NCI-H146 (cell line): ENCODE measurements around the gene COA7.
"Not testable (repeated sequence)": the region's sequence is repeated elsewhere in the genome, so short reads cannot be mapped to it uniquely, and the experiment has no call there.

Experiments
- DNase-seq: peaks from one replicate; lab custom pipeline; 2025; lab: John Stamatoyannopoulos, UW

COA7 gene

GRCh38 chr1:52697795-52698674 lies at the start of gene COA7:
Gene COA7 (minus strand): TSS chr1:52698347. CDS start chr1:52698326, 21 bp downstream.
- DNase-seq, result peak; percentile 89

DNA sequence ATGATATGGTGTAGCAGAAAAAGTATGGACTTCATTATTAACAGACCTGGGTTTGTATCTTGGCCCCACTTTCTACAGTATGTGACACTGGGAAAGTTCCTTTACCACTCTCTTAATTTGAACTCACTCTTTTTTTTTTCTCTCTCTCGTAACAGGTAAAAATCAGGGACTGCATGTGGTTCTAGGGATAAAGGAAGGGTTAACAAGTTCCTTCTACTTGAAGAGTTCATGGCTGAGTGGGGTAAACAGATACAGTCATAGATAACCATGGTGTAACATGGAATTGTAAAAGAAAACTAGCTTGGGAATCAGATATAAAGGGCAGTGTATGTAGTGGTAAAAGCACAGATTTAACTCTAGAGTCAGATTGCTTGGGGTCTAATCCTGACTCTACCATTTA lies 49.3 kb upstream of the COA7 start:
- no peak for DNase-seq

DNA sequence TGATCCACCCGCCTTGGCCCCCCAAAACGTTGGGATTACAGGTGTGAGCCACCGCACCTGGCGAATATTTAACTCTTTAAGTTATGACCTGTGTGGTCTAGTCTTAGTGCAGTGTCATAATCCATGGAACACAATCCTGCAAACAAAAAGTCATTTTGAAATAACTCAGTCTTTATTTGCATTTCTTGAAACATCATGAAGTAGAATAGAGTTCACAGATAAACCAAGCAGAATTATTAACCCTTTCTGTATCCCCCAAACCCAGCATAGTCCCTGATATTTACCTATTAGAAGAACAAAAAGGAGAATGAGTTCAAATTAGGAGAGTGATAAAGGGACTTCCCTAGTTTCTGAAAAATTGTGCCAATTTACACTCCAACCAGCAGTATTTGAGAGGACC lies 48.0 kb upstream of the COA7 start:
- DNase-seq, result no peak

GRCh38 chr1:52741259-52741658 lies 43.1 kb upstream of the COA7 start:
- DNase-seq, result no peak

DNA sequence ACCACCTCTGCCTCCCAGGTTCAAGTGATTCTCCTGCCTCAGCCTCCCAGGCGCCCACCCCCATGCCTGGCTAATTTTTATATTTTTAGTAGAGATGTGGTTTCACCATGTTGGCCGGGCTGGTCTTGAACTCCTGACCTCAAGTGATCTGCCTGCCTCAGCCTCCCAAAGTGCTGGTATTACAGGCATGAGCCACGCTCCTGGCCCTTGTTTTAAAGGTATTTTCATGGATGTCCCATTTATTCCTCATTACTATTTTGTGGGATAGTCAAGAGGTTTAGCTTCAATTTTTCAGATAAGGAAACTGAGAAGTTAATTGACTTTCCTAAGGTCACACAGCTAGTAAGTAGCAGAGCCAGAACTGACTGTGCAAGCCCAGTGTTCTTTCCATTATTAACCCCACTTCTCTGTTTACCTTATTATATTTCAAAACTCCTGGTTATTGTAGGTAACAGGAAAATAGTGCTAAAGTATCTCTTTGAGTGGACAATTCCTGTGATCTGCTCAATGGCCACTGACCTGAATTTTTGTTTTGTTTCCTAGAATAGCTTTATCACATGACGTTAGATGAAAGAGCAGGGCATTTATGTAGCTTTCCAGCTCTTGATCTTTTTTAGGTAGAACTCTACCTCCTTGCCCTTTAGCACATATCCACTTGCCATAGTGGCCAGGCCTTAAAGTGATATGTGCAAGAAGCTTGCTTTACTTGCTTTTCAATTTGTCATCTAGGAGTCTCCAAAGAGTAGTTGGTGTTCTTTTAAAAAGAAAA lies 41.7 kb upstream of the COA7 start:
- DNase-seq, result no peak

- DNase-seq, result no peak
These were observed 40.7 kb upstream of the COA7 start for GRCh38 chr1:52738893-52739292.

DNA sequence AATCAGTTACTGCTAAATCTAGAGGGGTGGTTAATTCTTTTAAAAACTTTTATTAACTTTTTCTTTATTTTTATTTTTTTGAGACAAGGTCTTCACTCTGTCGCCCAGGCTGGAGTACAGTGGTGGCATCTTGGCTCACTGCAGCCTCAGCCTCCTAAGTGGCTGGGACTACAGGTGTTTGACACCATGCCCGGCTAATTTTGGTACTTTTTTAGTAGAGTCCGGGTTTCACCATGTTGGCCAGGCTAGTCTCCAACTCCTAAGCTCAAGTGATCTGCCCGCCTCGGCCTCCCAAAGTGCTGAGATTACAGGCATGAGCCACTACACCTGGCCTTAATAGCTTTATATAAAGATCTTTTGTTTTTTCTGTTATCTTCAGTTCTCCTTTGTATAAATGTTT lies 40.0 kb upstream of the COA7 start:
- no peak for DNase-seq

DNA sequence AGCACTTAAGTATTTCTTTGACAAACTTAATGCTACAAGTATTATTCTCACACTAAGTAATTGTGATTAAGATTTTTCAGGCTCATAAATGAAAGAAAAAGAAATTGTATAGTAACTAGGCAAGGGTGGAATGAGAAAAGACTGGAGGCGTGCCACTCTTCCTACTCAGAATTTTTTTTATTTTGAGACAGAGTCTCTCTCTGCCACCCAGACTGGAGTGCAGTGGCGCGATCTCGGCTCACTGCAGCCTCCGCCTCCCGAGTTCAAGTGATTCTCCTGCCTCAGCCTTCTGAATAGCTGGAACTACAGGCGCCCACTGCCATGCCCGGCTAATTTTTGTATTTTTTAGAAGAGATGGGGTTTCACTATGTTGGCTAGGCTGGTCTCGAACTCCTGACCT lies 37.2 kb upstream of the COA7 start:
- not testable (repeated sequence) for DNase-seq

DNA sequence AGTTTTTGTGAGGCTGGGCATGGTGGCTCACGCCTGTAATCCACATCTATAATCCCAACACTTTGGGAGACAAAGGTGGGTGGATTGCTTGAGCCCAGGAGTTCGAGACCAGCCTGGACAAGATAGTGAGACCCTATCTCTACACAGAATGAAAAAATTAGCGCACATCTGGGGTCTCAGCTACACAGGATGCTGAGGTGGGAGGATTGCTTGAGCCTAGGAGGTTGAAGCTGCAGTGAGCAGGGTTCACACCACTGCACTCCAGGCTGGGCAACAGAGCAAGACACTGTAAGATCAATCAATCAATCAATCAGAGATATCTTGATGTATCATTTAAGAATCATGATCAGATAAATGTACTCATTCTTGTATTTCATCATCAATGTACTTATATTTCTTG lies 35.2 kb upstream of the COA7 start:
- DNase-seq, result no peak

DNA sequence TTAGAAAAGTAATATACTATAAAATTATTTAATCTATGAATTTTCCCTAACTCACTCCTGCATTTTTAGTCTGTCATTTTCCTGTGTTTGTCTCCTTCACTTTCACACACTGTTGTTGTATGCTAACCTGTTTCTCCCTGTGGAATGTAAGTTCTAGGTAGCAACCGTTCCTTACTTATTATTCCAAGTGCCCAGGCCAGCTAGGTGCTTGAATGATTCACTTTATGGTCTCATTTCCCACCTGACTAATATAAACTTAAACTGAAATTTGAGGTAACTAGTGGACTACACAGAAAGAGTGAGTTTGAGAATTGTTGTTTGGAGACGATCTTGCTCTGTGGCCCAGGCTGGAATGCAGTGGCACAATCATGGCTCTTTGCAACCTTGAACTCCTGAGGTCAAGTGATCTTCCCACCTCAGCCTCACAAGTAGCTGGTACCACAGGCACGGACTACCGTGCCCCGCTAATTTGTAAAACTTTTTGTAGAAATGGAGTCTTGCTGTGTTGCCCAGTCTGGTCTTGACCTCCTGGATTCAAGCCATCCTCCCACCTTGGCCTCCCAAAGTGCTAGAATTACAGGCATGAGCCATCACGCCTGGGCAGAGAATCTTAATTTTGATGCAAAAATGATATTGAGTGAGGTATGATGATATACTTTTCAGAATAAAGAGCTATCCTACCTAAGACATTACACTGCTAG lies 30.0 kb upstream of the COA7 start:
- DNase-seq, result no peak

DNA sequence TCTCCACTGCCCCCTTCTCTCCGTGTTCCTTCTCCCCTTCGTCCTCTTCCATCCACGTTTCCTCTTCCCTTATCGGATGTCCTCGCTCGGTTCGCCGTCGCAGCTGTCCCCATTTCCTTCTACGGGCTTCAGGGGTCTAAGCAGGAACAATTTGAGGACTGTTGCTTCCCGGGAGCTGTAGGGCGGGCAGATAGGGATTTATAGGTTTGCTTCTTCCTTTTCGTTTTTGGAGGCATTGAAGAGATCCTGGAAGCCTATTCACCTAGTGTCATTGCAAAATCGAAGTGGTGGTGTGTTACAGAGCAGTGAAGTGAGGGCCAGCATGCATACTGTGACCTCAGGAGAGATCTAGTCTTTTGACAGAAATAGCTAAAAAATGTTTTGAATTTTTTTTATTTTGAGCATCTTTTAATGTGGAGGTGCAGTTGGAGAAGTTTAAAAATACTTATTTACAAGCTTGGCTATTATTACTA lies 29.0 kb upstream of the COA7 start:
- peak; percentile 30 for DNase-seq

- DNase-seq, result peak; percentile 83
These were observed 28.3 kb upstream of the COA7 start, which contains the start of gene ZYG11B for GRCh38 chr1:52726265-52727113. Gene ZYG11B (plus strand): TSS chr1:52726453. CDS start chr1:52726654, 201 bp downstream.

GRCh38 chr1:52725903-52726264 lies 27.7 kb upstream of the COA7 start:
- no peak for DNase-seq

DNA sequence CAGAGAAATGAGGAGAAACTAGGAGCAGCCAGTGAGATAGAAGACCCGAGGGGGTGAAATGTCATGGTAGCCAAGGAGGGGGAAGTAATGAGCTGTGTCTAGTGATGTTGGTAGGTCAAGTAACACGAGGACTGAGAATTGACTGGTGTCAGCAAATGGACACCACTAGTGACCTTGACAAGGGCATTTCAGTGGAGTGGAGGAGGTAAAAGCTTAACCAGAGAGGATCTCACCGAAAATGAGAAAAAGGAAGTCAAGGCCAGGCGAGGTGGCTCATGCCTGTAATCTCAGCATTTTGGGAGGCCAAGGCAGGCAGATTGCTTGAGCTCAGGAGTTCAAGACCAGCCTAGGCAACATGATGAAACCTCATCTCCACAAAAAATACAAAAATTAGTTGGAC lies 25.1 kb upstream of the COA7 start:
- DNase-seq, result no peak

DNA sequence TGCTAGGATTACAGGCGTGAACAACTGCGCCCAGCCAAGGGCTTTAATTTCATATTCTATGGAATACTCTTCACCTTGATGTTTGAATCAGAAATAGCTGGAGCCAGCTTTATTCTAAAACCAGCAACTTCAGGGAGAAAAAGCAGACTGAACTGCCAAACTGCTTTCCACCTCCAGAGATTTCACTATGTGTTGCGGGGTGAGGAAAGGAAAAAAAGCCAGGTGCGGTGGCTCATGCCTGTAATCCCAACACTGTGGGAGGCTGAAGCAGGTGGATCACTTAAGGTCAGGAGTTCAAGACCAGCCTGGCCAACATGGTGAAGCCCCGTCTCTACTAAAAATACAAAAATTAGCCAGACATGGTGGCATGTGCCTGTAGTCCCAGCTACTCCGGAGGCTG lies 17.1 kb upstream of the COA7 start:
- not testable (repeated sequence) for DNase-seq

GRCh38 chr1:52713590-52713989 lies 15.4 kb upstream of the COA7 start:
- no peak for DNase-seq

- DNase-seq, result no peak
These were observed 10.9 kb upstream of the COA7 start for GRCh38 chr1:52709016-52709415.

DNA sequence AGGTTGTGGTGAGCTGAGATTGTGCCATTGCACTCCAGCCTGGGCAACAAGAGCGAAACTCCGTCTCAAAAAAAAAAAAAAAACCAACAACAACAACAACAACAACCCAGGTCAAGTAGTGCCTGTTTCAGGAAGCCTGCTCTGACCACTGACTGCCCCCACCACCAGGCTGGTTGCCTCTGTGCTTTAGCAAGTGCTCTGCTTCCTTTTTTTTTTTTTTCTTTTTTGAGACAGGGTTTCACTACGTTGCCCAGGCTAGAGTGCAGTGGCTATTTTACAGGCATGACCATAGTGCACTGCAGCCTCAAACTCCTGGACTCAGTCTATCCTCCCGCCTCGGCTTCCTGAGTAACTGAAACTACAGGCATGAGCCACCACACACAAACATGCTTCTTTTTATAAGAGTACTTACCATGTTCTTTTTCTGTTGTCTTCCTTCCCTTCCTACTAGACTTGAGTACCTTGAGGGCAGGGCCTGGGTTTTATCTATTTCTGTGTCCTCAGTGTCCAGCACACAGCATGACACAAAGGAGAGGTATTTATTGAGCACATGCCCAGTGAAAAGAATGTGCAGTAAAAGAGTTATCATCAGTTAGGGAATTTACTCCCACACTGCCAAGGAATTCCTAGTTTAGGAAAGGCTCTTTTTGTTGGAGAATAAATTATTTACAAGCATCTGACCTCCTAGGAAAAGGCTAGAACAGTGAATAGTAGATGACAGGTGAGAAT lies 9.9 kb upstream of the COA7 start:
- DNase-seq, result no peak

- DNase-seq, result no peak
These were observed 9.1 kb upstream of the COA7 start for GRCh38 chr1:52706941-52707926.
